Fibroblast of villous mesenchyme (primary cell): ENCODE data around the gene FILIP1. TPM values are rescaled to one million over a fixed set of nuclear protein-coding genes. Genes with fewer than 3 reads are reported as not detected.
A peak's percentile ranks its signal among the peaks of the same experiment; 100 is the strongest.

Source experiments
- DNase-seq: peaks from one replicate; pipeline ENCODE4 v3.0.0-alpha.2; 2010; ENCODE audit warnings: low read depth
- H3K4me3 ChIP-seq: 2 replicates; pipeline ENCODE4 v1.5.1; 2011; ENCODE audit warnings: low read depth, mild to moderate bottlenecking, low read length
- total RNA-seq: library from RNA; depleted of rRNA; stranded (reverse); fragments of >200 nt; gene quantifications from 2 replicates; pipeline ENCODE4 v1.2.3, GENCODE V29; 2012
- TF ChIP-seq, protein P1 (sequence below): IDR thresholded peaks from 2 replicates; pipeline ENCODE4 v1.5.1; 2012; ENCODE audit warnings: low read depth, mild to moderate bottlenecking, low read length; ENCODE audit not compliant: insufficient read depth

Gene FILIP1
- total RNA-seq, 1 donor, result 0.43 TPM

DNA sequence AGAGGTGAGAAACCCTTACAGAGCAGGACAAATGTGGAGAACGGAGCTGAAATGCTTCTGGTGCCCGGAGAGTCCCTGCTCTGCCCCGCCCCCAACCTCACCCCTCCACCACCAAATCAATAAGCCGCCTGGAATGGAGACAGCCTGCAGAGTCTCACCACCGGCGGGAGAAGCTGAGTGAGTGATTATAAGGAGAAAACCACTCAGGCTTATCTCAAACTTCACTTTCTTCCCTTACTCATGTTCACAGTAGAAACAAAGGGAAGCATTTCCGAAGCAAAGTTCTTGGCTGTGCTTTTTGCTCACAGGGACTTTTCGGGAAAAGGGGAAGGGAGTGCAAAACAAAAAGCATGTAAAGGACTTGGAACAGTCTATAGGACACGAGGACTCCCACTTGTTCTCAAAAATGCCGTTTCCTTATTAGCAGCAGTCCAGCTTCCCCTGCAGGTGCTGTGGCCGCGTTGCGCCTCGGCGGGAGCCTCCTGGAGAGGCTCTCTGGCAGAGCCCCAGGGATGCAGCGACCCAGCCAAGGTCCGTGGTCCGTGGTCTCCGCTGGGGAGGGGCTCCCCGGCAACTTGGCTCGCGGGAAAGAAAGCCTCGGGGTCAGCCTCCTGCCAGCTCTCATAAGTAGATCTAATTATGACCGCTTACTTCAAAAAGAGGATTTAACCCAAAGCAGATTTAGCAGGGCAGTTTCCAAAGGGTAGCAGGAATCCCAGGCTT lies 144.2 kb downstream of the FILIP1 start:
- DNase-seq, result peak; percentile 6
- H3K4me3 ChIP-seq, result peak overlapping the region; percentile 2
- TF ChIP-seq, protein P1, sequence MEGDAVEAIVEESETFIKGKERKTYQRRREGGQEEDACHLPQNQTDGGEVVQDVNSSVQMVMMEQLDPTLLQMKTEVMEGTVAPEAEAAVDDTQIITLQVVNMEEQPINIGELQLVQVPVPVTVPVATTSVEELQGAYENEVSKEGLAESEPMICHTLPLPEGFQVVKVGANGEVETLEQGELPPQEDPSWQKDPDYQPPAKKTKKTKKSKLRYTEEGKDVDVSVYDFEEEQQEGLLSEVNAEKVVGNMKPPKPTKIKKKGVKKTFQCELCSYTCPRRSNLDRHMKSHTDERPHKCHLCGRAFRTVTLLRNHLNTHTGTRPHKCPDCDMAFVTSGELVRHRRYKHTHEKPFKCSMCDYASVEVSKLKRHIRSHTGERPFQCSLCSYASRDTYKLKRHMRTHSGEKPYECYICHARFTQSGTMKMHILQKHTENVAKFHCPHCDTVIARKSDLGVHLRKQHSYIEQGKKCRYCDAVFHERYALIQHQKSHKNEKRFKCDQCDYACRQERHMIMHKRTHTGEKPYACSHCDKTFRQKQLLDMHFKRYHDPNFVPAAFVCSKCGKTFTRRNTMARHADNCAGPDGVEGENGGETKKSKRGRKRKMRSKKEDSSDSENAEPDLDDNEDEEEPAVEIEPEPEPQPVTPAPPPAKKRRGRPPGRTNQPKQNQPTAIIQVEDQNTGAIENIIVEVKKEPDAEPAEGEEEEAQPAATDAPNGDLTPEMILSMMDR, result peak; percentile 12

DNA sequence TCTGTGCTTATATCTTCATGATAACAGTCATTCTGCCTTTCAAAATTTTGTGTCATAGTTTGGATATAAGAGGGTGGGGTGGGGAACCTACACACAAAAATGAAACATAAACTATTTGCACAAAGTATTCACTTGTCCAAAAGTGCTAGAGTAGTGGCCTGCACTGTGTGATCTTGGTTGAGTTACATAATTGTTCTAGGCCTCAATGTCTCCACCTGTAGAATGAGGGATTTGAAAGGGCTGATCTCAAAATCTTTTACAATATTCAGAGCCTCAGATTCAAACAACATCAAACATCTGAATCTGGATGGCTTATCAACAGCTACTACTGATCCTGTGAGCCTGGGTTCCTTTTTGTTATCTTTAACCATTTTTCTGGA lies 144.7 kb downstream of the FILIP1 start:
- H3K4me3 ChIP-seq, result no peak overlapping the region
- DNase-seq, result no peak
- TF ChIP-seq, protein P1, result no peak

DNA sequence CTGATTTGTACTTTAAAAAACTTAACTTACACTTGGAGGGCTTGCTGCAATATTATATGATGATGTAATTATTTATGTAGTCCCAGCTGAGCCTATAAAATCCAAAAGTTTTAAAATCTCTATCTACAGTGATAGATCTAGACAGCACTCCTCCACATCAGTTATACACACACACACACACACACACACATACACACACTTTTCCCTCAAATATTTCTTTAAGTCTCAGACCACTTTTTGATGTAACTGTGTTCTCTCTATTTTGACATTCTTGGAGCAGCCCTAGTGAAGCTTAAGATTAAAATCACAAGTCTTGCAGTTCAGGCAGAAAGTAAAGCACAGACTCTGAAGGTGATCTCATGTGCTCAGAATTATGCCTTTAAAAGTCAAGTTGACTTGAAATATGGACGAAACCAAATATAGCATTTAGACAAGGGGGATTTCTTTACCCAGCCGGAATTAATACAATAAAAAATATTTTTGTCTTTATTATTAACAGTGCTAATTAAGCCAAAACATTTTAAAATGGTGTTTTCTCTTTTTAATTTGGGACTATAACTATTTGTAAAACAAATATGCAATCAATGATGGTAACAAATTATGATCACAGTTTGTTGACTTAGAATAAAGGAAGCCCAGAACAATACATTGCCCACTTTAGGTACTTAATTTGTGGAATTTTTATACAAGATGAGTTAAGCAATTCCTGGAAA lies 145.5 kb downstream of the FILIP1 start:
- H3K4me3 ChIP-seq, result no peak overlapping the region
- TF ChIP-seq, protein P1, result no peak
- peak; percentile 6 for DNase-seq

DNA sequence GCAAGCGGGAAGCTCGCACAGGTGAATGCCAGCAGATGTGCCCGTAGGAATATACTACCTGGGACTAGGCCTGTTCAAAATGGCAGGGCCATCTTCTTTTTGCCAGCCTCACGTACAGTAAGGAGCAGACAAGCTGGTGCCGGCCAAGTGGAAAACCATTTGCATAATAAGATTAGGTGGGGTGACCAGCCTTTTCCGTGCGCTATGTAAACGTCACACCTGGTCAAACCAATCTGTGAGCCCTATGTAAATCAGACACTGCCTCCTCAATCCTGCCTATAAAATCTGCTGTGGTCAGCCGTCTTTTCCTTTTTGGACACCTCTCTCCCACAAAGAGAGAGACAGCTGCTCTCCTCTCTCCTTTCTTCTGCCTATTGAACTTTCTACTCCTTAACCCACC lies 148.2 kb downstream of the FILIP1 start:
- DNase-seq, result no peak

DNA sequence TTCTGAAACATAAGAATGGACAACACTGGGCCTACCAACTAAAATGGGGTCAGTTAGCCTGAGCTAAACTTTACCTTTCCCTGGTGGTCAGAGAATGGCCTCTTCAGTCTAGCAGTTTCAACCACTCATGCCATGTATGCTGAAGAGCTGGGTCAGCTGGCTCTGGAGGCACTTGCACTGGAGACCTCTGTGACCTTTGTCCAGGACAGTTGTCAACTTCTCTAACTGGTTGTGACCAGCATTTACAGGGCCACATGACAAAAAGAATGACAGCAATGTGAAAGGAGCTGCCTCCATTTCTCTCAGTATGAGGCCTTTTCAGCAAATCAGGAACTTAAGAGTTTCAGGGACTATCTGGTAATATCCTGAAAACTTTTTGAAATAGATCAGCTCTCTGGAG lies 149.1 kb downstream of the FILIP1 start:
- TF ChIP-seq, protein P1, result no peak
- DNase-seq, result no peak
- no peak overlapping the region for H3K4me3 ChIP-seq

More for the DNA sequence above, 148.2 kb downstream of the FILIP1 start:
- H3K4me3 ChIP-seq, result no peak overlapping the region
- TF ChIP-seq, protein P1, result no peak

DNA sequence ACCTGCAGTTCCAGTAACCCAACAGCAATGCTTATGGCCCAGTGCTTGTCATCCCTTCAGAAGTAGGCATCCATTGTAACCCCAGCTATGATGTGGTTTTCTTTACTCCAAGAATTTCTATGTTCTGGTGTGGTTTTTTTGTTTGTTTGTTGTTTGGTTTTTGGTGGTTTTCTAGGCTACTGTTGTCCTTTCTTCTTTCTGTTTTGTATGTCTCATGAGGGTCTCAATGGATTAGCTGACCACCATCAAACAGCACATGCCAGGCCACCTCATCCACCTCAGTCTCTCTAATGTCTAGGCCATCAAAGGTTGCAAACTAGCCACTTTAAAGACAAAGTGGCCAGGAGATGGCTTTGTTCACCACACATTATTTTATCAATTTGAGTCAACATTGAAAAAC lies 149.6 kb downstream of the FILIP1 start:
- TF ChIP-seq, protein P1, result no peak
- no peak overlapping the region for H3K4me3 ChIP-seq
- no peak for DNase-seq
